ENCODE measurements around the gene IDNK.

DNA sequence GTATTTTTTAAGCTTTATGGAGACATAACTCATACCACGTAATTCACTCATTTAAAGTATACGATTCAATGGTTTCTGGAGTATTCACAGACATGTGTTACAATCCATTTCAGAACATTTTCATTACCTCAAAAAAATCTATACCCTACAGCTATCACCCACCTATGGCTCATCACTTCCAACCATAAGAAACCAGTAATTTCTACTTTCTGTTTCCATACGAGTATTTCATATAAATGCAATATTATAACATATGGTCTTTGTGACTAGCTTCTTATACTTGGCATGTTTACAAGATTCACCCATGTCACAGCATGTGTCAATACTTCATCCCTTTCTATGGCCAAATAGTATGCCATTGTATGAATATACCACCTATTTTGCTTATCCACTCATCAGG, 66.0 kb downstream of the IDNK start:
- TF ChIP-seq, protein P1, sequence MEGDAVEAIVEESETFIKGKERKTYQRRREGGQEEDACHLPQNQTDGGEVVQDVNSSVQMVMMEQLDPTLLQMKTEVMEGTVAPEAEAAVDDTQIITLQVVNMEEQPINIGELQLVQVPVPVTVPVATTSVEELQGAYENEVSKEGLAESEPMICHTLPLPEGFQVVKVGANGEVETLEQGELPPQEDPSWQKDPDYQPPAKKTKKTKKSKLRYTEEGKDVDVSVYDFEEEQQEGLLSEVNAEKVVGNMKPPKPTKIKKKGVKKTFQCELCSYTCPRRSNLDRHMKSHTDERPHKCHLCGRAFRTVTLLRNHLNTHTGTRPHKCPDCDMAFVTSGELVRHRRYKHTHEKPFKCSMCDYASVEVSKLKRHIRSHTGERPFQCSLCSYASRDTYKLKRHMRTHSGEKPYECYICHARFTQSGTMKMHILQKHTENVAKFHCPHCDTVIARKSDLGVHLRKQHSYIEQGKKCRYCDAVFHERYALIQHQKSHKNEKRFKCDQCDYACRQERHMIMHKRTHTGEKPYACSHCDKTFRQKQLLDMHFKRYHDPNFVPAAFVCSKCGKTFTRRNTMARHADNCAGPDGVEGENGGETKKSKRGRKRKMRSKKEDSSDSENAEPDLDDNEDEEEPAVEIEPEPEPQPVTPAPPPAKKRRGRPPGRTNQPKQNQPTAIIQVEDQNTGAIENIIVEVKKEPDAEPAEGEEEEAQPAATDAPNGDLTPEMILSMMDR (IDR thresholded peaks at IDR 0.05): no peak
- no peak for TF ChIP-seq POLR2A (IDR thresholded peaks at IDR 0.05)

Data from adrenal gland (tissue), 5 donors.